HG02852 (cell line): ENCODE results near the gene DNAJC5G.
"Not testable (repeated sequence)": the region's sequence is repeated elsewhere in the genome, so short reads cannot be mapped to it uniquely, and the experiment has no call there.

ENCODE experiments used
- ATAC-seq: cut with Tn5 transposase; IDR thresholded peaks from one replicate; pipeline ENCODE4 v1.9.1; 2021; ENCODE audit warnings: mild to moderate bottlenecking, moderate library complexity; ENCODE audit not compliant: unreplicated experiment

The DNAJC5G gene

GRCh38 chr2:27272537-27273522 lies 2.4 kb upstream of the DNAJC5G start:
- not testable (repeated sequence) for ATAC-seq

DNA sequence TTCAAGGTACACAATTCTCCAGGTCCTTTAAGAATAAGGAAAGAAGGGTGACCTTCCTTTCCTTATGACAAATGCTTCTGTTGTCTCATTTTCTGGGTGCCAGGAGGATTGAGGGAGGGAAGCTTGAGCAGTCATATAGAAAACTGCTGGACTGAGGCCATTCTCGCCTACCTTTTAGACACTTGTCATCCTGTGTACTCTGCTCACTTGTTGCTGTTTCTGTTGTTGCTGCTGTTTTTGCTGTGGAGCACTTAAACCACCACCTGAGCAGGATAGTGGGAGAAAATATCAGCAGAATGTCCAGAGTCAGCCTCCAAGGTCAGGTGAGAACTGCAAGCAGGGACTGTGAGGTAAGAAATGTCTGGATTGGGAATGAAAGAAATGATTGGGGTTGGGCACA lies 2.8 kb downstream of the DNAJC5G start:
- ATAC-seq = no peak

- no peak for ATAC-seq
These were observed 5.6 kb downstream of the DNAJC5G start for GRCh38 chr2:27280826-27281225.

DNA sequence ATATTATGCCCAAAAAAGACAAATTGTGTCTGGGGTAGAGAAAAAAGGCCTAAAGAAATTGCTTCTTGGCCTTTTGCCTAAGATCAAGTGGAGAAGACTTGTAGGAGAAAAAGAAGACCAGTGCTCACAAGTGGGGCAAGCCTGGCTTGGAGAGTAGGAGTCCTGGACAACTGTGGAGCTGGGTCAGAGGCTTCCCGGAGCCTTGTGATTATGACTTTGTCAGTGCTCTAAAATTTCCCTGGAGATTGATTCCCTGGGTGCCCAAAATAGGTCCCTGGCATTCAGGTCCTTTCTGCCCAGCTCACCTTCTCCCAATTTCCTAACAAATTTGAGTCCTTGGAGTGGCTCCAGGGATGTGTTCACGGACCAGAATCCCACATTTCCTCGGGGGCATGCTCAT lies 6.2 kb downstream of the DNAJC5G start:
- ATAC-seq = no peak

- ATAC-seq = no peak
These were observed 6.8 kb downstream of the DNAJC5G start, which contains the start of gene TRIM54 for GRCh38 chr2:27281855-27282559. TSS of gene TRIM54 (plus strand) at chr2:27282429. CDS start at chr2:27282732, 303 bp downstream.

- ATAC-seq = no peak
These were observed 7.7 kb downstream of the DNAJC5G start for GRCh38 chr2:27282892-27283291.

DNA sequence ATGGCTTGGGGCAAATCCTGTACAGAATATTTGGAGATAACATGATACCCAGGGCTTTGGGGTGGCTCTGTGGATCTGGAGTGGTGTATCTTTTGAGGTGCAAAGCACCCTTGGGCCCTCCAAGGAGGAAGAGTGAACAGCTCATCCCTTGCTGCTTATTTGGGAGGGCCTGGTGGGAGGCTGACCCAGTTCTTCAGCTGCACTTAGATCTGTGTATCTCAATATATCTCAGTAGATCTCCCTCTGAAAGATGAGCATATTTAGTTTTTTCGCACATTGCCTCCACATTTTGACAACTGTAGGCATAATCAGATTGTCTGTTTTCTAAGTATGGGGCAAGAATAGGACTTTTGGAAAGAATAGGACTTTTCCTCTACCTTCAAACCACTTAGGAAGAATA lies 9.8 kb downstream of the DNAJC5G start:
- no peak for ATAC-seq

DNA sequence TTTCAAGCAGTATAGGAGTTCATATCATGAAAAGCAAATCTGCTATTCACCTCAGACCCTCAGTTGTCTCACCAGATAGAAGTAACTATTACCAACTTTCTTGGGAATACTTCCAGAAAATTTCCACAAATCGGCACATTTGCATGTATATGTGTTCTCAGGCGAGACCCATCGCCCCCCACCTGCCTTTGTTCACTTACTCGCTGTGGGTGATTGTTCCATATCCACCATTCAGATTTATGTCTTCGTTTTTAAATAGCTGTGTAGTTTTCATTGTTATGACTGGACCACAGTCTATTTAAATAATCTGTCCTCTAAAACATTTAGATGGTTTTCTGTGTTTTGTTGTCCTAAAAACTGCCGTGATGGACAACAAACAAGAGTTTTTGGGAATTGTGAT lies 10.2 kb downstream of the DNAJC5G start:
- ATAC-seq = no peak

DNA sequence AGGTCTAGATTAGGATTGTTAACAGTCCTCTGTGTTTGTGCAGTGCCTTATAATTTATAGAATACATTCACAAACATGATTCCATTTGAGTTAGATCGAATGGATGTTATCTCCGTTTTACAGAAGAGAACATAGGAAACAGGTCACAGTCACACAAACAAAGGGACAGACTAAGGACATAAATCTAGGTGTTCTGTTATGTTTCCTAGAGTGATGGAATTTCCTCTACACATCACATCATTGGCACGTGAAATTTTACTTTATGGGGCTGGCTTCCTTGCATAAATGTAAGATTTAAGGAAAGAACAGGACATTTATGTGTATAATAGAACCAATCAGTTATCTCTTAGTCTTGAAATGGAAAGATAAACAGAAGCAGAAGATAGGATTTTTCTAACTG lies 13.4 kb downstream of the DNAJC5G start:
- ATAC-seq = no peak

- ATAC-seq = no peak
These were observed 15.3 kb downstream of the DNAJC5G start for GRCh38 chr2:27290549-27290948.

- no peak for ATAC-seq
These were observed 16.6 kb downstream of the DNAJC5G start for GRCh38 chr2:27291865-27292264.

- no peak for ATAC-seq
These were observed 19.7 kb downstream of the DNAJC5G start for GRCh38 chr2:27294928-27295327.

DNA sequence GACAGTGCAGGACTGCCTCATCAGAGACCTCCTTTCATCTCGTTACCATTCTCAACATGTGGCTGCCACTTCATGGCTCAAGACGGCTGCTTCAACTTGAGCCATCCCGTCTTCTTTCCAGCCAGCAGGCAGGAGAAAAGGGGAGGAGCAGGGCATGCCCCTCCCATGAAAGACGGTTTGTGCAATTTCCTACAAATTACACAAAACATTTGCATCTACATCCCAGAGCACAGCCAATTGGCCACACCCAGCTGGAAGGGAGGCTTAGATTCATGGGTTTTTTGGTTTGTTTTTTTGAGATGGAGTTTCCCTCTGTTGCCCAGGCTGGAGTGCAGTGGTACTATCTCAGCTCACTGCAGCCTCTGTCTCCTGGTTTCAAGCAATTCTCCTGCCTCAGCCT lies 21.2 kb downstream of the DNAJC5G start:
- no peak for ATAC-seq

DNA sequence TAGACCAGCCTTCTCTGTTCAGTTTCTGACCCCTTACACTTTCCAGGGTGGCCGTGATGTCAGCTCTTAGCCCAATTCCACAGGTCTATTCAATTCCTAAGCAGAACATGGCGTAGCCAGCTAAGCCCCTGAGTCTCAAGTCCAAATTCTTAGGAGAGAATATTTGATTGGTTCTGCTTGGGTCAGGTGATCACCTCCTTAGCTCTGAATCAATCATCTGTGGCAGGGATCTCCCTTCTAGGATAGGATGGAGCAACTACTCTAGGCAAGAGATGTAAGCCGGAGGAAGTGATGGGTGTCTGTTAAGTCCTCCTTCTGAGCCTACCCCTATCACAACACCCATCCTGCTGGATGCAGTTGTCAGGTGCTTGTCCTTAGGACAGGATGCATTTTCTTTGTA lies 22.0 kb downstream of the DNAJC5G start:
- no peak for ATAC-seq

- no peak for ATAC-seq
These were observed 23.3 kb downstream of the DNAJC5G start for GRCh38 chr2:27298391-27299080.

DNA sequence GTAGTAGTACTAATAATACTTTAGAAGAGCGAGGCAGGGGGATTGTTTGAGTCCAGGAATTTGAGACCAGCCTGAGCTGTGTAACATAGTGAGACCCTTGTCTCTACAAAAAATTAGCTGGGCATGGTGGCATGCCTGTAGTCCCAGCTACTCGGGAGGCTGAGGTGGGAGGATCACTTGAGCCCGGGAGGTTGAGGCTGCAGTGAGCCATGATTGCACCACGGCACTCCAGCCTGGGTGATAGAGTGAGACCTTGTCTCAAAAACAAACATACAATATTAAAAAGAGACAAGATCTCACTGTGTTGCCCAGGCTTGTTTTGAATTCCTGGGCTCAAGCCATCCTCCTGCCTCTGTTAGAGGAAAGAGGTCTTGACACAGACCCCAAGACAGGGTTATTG lies 25.4 kb downstream of the DNAJC5G start:
- not testable (repeated sequence) for ATAC-seq

DNA sequence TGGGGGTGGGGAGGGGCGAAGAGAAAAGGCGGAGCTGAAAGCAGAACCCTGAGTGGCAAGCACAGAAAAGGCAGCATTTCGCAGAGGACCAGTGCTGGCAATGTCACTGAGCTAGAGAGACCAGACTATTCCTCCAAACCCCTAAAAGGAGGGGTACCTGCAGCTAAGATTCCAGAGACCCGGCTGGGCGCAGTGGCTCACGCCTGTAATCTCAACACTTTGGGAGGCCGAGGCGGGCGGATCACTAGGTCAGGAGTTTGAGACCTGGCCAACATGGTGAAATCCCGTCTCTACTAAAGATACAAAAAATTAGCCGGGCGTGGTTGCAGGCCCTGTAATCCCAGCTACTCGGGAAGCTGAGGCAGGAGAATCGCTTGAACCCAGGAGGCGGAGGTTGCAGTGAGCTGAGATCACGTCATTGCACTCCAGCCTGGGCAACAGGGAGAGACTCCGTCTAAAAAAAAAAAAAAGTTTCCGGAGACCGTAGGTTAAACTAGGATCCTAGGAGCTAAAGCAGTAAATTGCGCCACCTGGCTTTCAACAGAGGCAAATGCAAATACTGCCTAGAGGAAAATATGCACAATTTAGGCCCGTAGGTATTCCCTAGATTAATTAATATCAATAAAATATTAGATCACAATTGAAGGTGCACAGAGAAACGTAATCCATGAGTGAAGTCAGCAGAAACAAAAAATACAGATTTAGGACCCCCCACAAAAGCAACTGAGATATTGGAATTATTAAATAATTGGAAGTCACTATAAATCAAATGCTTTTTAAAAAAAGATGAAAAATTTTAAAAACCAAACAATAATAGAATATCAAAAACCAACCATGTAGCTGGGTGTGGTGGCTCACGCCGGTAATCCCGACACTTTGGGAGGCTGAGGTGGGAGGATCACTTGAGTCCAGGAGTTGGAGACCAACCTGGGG lies 28.1 kb downstream of the DNAJC5G start:
- no peak for ATAC-seq

DNA sequence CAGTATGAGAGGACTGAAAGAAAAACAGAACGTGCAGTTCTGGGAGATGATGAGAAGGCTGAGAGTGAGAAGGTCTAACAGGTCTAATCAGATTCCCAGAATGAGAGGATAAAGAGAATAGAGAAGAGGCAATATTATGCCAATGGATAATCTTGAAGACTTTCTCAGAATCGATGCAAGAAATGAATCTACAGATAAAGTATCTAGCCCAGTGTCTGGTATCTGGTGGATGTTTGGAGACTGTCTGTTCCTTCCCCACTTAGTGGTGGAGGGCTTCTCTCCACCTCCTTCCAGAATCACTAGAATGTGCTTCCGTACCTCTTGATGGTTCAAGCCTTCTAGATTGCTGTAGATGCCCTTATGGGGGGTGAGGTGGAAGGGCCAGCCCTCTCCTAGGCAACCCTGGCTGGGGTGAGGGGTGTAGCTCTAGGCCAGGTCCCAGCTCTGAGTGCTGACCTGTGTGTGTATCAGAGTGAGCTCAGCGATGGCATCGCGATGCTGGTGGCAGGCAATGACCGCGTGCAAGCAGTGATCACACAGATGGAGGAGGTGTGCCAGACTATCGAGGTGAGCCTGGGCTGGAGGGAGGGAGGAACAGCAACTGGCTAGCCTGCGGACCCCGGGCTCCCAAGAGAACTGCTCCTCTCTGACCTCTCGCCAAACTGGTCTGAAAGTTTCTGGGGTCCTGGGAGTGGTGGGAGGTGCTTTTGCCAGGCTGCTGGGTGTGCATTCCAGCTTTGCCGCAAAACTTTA lies 29.4 kb downstream of the DNAJC5G start:
- ATAC-seq = no peak

DNA sequence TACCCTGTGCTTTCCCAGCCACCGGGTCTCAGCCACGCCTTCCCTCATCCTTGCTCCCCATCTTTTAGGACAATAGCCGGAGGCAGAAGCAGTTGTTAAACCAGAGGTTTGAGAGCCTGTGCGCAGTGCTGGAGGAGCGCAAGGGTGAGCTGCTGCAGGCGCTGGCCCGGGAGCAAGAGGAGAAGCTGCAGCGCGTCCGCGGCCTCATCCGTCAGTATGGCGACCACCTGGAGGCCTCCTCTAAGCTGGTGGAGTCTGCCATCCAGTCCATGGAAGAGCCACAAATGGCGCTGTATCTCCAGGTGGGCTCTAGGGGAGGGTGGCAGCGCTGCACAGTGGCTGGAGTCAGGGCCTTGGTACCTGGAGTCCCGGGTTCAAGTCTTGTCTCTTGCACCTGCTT lies 30.3 kb downstream of the DNAJC5G start:
- ATAC-seq = no peak

DNA sequence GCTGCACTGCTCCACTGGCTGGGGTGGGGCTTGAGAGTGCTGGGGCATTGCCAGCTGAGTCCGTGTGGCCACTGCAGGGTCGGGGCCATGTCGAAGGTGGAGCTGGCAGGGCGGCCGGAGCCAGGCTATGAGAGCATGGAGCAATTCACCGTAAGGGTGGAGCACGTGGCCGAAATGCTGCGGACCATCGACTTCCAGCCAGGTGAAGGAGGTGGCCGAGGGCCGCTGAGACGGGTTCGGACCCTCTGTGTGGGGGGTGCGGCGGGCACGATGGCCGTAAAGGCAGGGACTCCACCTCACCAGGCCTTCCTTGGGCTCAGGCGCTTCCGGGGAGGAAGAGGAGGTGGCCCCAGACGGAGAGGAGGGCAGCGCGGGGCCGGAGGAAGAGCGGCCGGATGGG lies 30.9 kb downstream of the DNAJC5G start:
- ATAC-seq = no peak
